WTC11 (cell line): ENCODE measurements around the gene PTPRU.

ENCODE experiments used
- ATF6 ChIP-seq: sonication (generic); formaldehyde crosslinking; IDR thresholded peaks from 2 replicates; pipeline ENCODE4 v1.8.1; 2023; ENCODE audit warnings: mild to moderate bottlenecking, missing genetic modification reagents
- CTCF ChIP-seq: fragments of 200-600 bp; IDR thresholded peaks from 2 replicates; pipeline ENCODE4 v1.8.0; 2022; ENCODE audit warnings: antibody characterized with exemption
- E2F4 ChIP-seq: sonication (generic); formaldehyde crosslinking; IDR thresholded peaks from 2 replicates; pipeline ENCODE4 v1.8.1; 2022; ENCODE audit warnings: low read depth, mild to moderate bottlenecking, moderate library complexity, missing genetic modification reagents, borderline replicate concordance
- JUN ChIP-seq: sonication (generic); formaldehyde crosslinking; IDR thresholded peaks from 2 replicates; pipeline ENCODE4 v1.8.0; 2023; ENCODE audit warnings: mild to moderate bottlenecking, missing genetic modification reagents
- ZNF121 ChIP-seq: sonication (generic); formaldehyde crosslinking; IDR thresholded peaks from 2 replicates; pipeline ENCODE4 v1.8.0; 2023; ENCODE audit warnings: missing genetic modification reagents
- ZNF263 ChIP-seq: sonication (generic); formaldehyde crosslinking; IDR thresholded peaks from 2 replicates; pipeline ENCODE4 v1.8.1; 2022; ENCODE audit warnings: low read depth, mild to moderate bottlenecking, moderate library complexity, missing genetic modification reagents
- TF ChIP-seq, protein P1 (sequence below): sonication (generic); formaldehyde crosslinking; IDR thresholded peaks from 2 replicates; pipeline ENCODE4 v1.8.1; 2023; ENCODE audit warnings: mild to moderate bottlenecking, missing genetic modification reagents, moderate library complexity

DNA sequence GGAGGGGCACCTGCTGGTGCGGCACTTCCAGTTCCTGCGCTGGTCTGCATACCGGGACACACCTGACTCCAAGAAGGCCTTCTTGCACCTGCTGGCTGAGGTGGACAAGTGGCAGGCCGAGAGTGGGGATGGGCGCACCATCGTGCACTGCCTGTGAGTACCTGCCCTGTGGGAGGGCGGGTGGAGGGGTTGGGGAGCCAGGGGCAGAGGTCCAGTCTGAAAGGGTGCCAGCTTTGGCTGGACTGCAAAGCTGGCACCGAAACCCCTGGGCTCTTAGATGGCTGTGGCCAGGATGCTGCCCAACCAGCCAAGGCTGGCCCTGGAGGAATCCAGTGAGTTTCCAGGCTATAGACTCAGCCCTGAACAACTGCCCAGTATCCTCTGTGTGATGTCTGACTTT is 87.3 kb downstream of the PTPRU start:
- TF ChIP-seq CTCF (no peak), ZNF263 (CRISPR knock-in tag) (no peak), ATF6 (CRISPR knock-in tag) (no peak), ZNF121 (CRISPR knock-in tag) (no peak), JUN (CRISPR knock-in tag) (no peak), E2F4 (CRISPR knock-in tag) (no peak)
- TF ChIP-seq, protein P1, sequence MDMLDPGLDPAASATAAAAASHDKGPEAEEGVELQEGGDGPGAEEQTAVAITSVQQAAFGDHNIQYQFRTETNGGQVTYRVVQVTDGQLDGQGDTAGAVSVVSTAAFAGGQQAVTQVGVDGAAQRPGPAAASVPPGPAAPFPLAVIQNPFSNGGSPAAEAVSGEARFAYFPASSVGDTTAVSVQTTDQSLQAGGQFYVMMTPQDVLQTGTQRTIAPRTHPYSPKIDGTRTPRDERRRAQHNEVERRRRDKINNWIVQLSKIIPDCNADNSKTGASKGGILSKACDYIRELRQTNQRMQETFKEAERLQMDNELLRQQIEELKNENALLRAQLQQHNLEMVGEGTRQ (CRISPR knock-in tag): no peak
